SKM-1 (cell line): ENCODE measurements around the gene ZNF609.
"Not testable (repeated sequence)": the region's sequence is repeated elsewhere in the genome, so short reads cannot be mapped to it uniquely, and the experiment has no call there.

Source experiments
- DNase-seq: peaks from one replicate; lab custom pipeline; 2025; ENCODE audit not compliant: unreplicated experiment; lab: John Stamatoyannopoulos, UW

Gene ZNF609

DNA sequence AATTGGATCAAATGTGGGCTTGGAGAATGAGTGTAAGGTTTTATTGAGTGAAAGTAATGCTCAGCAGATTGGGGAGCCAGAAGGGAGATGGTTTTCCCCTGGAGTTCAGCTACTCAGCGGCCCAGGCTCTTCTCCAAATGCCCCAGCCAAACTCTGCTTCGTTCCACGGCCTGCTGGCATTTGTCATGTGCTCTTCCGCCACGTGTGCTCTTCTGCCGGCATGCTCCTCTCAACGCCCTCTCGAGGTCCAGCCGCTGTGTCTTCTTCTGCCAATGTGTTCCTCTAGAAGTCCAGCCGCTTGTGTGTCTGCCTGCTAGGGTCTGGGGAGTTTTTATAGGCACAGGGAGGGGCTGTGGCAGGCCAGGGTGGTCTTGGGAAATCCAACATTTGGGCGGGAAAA, 158.2 kb downstream of the ZNF609 start:
- no peak for DNase-seq

GRCh38 chr15:64619880-64620839, 159.8 kb downstream of the ZNF609 start:
- DNase-seq = no peak

DNA sequence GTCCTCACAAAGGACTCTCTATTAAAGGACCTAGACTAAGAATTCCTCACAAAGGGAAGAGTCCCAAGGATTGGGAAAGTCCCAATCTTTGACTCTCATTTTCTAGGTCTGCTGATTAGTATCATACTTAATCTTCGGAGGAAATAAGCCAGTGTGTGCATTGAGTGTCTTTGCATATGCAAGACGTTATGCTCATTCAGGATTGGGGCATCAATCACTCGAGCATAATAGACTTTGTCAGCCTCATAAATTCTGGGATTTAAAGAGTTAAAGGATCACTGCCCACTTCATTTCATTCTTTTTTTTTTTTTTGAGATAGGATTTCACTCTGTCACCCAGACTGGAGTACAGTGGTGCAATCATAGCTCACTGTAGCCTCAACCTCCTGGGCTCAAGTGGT, 160.7 kb downstream of the ZNF609 start:
- no peak for DNase-seq

GRCh38 chr15:64622410-64623260, 162.3 kb downstream of the ZNF609 start:
- DNase-seq = no peak

GRCh38 chr15:64623347-64623996, 163.1 kb downstream of the ZNF609 start:
- no peak for DNase-seq

DNA sequence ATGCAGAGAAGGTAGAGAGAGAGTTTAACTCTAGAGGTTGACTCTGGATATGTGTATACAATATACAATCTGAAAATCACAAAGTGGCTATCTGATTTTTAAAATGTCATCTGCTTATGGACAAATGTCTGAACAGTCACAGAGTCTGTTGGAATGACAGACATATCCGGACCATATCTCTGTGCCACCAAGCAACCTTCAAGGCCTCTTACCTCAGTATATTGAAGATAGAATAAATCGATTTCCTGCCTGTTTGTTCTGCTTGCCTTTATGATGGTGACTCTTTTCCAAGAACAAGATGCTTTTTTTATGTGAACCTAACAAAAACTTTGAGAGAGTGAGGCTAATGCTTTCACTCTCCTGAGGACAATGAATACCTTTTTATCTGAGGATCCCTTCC, 163.9 kb downstream of the ZNF609 start:
- DNase-seq = no peak

DNA sequence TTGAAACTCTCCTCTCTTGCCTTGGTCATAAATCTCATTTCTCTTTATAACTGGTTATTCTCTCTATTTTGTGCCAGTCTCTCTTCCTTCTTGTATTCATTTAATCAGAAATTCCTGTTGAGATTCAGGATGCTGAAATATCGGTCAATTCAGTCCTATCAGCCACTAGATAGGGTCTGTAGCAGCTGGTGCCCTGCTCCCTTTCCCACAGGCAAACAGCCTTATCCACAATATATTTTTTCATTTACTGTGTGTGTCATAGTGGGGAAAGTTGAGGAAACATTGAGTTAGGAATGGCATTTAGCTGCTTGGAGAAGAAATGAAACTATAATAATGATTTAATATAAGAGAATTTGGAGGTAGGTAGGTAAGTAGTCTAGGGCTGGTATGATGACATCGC, 168.7 kb downstream of the ZNF609 start:
- no peak for DNase-seq

DNA sequence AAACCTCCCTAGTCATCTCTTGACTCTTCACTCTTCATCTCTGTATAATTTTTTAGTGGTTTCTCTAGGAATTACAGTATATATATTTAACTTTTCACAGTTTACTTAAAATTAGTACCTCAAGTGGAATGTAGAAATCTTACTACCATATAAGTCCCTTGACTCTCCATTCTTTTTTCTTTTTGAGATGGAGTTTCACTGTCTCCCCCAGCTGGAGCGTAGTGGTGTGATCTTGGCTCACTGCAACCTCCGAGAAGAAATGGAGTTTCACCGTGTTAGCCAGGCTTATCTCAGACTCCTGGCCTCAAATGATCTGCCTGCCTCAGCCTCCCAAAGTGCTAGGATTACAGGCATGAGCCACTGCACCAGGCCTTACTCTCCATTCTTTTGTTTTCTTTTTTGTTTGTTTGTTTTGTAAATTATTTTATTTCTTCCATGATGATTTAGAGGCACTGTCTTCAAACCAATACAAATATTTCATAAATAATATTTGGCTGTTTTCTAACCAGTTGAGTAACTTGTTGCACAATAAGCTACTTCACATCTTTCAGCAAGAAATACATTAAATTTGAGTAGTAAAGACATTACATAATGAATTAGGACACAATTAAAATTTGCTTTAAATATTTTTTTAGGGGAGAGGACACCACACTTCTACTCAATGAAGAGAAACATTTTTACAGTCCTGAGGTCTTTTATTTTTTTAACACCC, 170.2 kb downstream of the ZNF609 start:
- no peak for DNase-seq

GRCh38 chr15:64632639-64633038, 172.3 kb downstream of the ZNF609 start:
- DNase-seq = not testable (repeated sequence)

DNA sequence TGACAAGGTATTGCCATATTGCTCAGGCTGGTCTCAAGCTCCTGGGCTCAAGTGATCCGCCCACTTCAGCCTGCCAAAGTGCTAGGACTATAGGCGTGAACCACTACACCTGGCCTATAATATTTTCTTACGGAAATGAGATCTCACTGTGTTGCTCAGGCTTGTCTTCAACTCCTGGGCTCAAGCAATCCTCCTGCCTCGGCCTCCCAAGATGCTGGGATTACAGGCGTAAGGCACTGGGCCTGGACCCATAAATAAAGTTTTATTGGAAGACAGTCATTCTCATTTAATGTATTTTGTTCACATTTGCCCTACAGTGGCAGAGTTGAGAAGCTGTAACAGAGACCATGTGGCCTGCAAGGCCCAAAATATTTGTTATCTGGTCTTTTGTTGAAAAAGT, 173.0 kb downstream of the ZNF609 start:
- no peak for DNase-seq

DNA sequence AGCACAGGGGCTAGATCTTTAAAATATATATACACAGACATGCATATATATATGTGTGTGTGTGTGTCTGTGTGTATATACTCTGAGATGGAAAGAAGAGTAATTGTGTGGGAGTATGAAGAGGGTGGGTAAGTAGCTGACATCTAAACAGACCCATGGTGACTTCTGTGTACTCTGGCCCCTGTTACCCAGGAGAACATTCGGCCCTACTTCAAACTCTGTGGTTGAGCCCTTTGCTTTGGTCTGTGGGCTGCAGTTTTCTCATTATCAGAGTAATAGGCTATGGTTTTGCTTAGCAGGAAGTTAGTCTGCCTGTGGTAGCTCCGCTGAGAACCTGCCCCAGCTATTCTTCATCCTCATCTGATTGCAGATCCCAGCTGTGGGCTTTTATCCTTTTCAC, 173.6 kb downstream of the ZNF609 start:
- no peak for DNase-seq

DNA sequence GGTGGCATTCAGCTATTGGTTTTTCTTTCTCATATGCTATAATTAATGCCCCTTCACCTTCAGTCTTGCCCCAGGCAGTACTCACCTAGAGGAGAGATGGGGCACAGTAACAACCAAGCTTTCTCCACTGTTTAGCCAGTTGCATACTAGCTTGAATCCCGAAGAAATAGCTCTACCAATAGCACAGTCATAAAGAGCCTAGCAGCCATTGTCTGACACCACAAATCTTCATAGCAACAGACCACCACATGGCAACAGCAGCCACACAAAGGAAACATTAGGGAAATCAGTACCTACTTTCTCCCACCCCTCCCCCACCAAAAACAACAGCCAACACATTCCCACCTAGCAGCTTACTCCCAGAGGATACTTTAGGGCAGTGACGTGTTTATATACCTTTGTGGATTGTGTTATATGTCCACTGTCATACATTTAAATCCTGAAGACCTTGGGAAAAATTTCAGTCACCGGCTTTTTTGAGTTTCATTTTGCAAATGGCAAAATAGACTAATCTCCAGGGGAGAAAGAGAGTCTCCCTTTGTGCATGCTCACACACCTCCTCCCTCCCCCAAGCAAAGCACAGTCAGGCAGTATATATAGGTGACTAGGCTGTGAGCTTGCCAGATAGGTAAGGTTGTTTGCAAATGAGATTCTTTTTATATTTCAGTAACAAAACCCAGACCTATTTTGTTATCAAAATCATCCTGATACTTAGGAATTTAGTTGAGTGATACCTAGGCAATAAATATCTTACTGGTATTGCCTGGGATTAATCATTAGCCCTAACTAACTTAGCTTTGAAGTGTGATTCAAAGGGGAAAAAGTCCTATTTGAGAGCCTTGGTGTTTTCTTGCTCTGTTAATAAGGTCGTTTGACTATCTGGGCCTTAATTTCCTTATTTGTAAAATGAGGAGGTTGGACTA, 174.5 kb downstream of the ZNF609 start:
- no peak for DNase-seq

DNA sequence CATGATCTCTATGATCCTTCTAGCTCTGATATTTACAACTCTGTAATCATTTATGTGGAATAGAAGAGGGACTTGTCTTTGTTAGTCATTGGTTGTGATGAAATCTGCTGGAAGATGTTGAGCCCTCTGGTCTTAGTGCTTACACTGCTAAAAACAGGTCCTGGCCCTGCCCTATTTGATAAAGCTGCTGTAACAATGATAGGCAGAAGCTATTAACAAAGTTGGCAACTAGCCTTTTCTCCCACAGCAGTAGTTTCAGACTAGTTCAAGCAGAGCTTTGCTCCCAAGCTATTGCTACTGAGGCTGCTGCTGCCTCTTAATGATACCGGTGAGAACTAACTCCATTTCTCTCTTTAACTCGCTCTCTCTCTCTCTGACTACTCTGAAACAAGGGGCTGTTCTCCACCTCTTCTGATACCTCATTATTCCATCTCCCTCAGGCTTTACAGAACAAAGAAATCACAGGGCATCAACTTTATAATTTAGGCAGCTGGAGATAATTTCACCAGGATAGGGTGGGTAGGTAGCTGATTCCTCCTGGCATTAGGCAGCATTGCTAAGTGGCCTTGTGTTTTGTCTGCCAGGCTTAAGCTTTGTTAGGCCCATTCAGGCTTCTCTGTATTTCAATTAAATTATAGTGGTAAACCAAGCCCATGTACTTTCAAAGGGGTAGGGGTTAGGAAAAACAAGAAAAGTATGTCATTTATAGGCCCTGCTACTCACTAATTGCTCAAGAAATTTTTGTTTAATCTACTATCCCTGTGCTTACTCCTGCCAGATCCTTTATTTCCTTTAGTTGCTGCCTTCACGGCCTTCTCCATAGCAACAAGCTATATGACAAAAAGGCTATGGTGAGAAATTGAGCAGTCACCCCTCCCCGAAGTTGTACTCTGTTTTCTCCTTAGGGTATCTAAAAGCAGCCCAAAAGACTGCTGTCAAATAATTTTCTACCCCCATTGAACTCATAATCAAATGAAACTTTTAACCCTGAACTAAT, 175.4 kb downstream of the ZNF609 start:
- DNase-seq = no peak

DNA sequence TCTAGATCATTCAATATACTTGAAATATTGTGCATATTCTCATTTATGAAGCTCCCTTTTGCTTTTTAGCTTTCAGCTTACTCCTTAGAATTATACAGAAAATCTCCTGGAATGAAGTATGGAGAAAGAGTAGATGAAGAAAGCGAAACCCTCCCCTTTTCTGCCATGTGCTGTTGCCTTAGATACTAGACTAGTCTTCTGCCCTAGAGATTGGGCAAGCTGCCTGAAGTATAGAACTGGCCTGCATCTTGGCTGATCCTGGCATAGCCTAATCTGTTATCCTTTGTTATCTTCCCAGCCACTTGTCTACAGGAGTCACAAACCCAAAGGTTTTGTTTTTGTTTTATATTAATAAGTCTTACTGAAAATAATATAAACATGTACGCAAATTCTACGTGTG, 176.2 kb downstream of the ZNF609 start:
- no peak for DNase-seq

GRCh38 chr15:64637412-64637811, 177.0 kb downstream of the ZNF609 start:
- DNase-seq = no peak

DNA sequence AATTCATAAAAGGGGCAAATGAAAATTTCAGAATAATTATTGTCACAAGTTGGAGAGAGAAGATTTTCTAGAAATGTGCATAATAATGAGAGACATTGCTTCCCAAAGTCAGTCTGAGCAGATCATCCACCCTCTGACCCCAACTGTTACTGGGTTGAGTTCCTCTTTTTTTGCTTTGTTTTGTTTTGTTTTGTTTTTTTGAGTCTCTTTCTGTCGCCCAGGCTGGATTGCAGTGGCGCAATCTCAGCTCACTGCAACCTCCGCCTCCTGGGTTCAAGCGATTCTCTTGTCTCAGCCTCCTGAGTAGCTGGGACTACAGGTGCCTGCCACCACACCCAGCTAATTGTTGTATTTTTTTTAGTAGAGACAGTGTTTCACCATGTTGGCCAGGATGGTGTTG, 179.4 kb downstream of the ZNF609 start:
- DNase-seq = peak; percentile 30

DNA sequence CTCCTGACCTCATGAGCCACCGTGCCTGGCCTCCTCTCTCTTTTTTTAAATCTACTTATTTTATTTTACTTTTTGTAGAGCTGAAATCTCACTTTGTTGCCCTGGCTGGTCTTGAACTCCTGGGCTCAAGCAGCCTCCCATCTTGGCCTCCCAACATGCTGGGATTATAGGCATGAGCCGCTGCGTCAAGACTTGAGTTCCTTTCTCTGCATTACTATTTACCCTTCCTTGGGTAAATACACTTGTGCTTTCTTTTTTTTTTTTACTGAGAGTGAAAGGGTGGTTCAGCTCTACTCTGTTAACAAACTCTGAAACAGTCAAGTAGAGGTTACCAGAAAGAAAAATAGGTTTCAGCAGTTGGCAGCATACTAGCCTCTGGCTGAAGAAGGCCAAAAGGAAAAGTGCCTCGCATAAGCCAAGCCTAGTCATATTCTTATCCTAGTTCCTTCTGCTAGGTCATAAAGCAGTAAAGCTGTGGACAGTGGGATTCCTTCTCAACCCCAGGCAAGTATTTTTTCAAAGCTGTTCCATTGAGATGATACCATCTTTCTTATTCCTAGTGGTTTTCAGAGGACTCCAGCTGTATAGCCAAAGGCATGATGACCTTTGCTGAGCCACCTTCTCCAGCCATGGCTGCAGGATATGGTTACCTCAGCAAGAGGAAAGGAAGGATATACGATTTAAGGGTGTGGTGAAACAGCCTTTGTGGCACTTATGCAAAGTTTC, 179.9 kb downstream of the ZNF609 start:
- DNase-seq = no peak

GRCh38 chr15:64642875-64643274, 182.5 kb downstream of the ZNF609 start:
- DNase-seq = no peak
